Fibroblast of lung (primary cell): Measurements from ENCODE around the gene DENND5B. TPM values are rescaled to one million over a fixed set of nuclear protein-coding genes. Genes with fewer than 3 reads are reported as not detected.
A peak's percentile ranks its signal among the peaks of the same experiment; 100 is the strongest.
"Not testable (repeated sequence)": the region's sequence is repeated elsewhere in the genome, so short reads cannot be mapped to it uniquely, and the experiment has no call there.

Experiments
- DNase-seq, 2 donors: peaks; one replicate each; pipeline versions ENCODE4 v3.0.0 to v3.0.0-alpha.2; 2010; ENCODE audit warnings: low read depth in 2 of 2
- H2AFZ ChIP-seq: 2 replicates; pipeline ENCODE4 v1.5.1; 2012; ENCODE audit warnings: low read length, control low read depth, inconsistent platforms
- H3K27ac ChIP-seq: 2 replicates; pipeline ENCODE4 v1.5.1; 2011; ENCODE audit warnings: low read length, control low read depth; ENCODE audit not compliant: insufficient read depth
- H3K27me3 ChIP-seq: 2 replicates; pipeline ENCODE4 v1.5.1; 2011; ENCODE audit warnings: mild to moderate bottlenecking, low read length; ENCODE audit not compliant: control insufficient read depth, insufficient read depth
- H3K36me3 ChIP-seq: 2 replicates; pipeline ENCODE4 v1.5.1; 2011; ENCODE audit warnings: low read length; ENCODE audit not compliant: control insufficient read depth, insufficient read depth
- H3K4me1 ChIP-seq: 2 replicates; pipeline ENCODE4 v1.5.1; 2011; ENCODE audit warnings: low read length; ENCODE audit not compliant: control insufficient read depth, insufficient read depth; ENCODE audit errors: extremely low read depth
- H3K4me2 ChIP-seq: 2 replicates; pipeline ENCODE4 v1.5.1; 2011; ENCODE audit warnings: low read length, control low read depth; ENCODE audit not compliant: insufficient read depth; ENCODE audit errors: extremely low read depth
- H3K4me3 ChIP-seq, 4 experiments: fragments of 200-600 bp in 1 of 4; sonication (generic) in 1 of 4; replicated peaks in 1 of 4; 2 replicates each; pipeline ENCODE4 v1.5.1; 2011 to 2016; ENCODE audit warnings: low read length in 4 of 4, low read depth in 3 of 4, mild to moderate bottlenecking in 3 of 4, control low read depth in 2 of 4, inconsistent platforms in 1 of 4, mixed read lengths in 1 of 4; ENCODE audit not compliant: insufficient read depth in 1 of 4; ENCODE audit errors: control extremely low read depth in 1 of 4
- H3K79me2 ChIP-seq: 2 replicates; pipeline ENCODE4 v1.5.1; 2012; ENCODE audit warnings: mild to moderate bottlenecking, low read length, inconsistent platforms; ENCODE audit not compliant: control insufficient read depth, insufficient read depth
- H3K9ac ChIP-seq: 2 replicates; pipeline ENCODE4 v1.5.1; 2011; ENCODE audit warnings: mild to moderate bottlenecking, low read length, control low read depth; ENCODE audit not compliant: insufficient read depth
- H3K9me3 ChIP-seq: 2 replicates; pipeline ENCODE4 v1.5.1; 2012; ENCODE audit warnings: low read depth, low read length; ENCODE audit not compliant: control insufficient read depth, insufficient read depth
- H4K20me1 ChIP-seq: 2 replicates; pipeline ENCODE4 v1.5.1; 2011; ENCODE audit warnings: low read length; ENCODE audit not compliant: control insufficient read depth, insufficient read depth; ENCODE audit errors: extremely low read depth
- EZH2 ChIP-seq: IDR thresholded peaks from 2 replicates; pipeline ENCODE4 v1.5.1; 2012; ENCODE audit warnings: low read length, control low read depth, mild to moderate bottlenecking; ENCODE audit errors: missing control alignments
- polyA plus RNA-seq, 2 donors: library from polyadenylated mRNA; depleted of rRNA in 1 of 2; stranded (reverse) in 1 of 2; unstranded in 1 of 2; fragments of >200 nt; gene quantifications; 2 replicates each; pipeline ENCODE4 v1.2.1, GENCODE V29; 2011 to 2012; ENCODE audit warnings: missing spikeins in 1 of 2
- total RNA-seq: library from RNA; depleted of rRNA; stranded (reverse); fragments of >200 nt; gene quantifications from 2 replicates; pipeline ENCODE4 v1.2.1, GENCODE V29; 2014
- TF ChIP-seq, protein P1 (sequence below), 2 donors: IDR thresholded peaks in 1 of 2; conservative IDR thresholded peaks in 1 of 2; 1 replicate in 1 of 2; 2 replicates in 1 of 2; pipeline ENCODE4 v1.5.1; 2011 to 2012; ENCODE audit warnings: low read length in 2 of 2, control low read depth in 1 of 2, inconsistent platforms in 1 of 2, low read depth in 1 of 2, mild to moderate bottlenecking in 1 of 2

Gene DENND5B
- total and polyA plus RNA-seq, 2 donors (not counting 1 experiment from before 2014, with no cell fraction given) = 5.3 to 6.9 TPM

- Histone ChIP-seq H3K79me2 (no peaks in the 10 kb centered on the region), H3K9ac (no peak overlapping the region), H3K27me3 (no peaks in the 10 kb centered on the region), H3K36me3 (no peaks in the 10 kb centered on the region), H3K27ac (no peak overlapping the region), H3K4me3 (no peak overlapping the region), H3K4me1 (no peaks in the 10 kb centered on the region), H3K9me3 (no peaks in the 10 kb centered on the region), H4K20me1 (no peaks in the 10 kb centered on the region), H3K4me2 (no peak overlapping the region), H2AFZ (no peak overlapping the region)
- peak; percentile 74 to 80 for DNase-seq
- TF ChIP-seq EZH2 = no peak
- TF ChIP-seq, protein P1, sequence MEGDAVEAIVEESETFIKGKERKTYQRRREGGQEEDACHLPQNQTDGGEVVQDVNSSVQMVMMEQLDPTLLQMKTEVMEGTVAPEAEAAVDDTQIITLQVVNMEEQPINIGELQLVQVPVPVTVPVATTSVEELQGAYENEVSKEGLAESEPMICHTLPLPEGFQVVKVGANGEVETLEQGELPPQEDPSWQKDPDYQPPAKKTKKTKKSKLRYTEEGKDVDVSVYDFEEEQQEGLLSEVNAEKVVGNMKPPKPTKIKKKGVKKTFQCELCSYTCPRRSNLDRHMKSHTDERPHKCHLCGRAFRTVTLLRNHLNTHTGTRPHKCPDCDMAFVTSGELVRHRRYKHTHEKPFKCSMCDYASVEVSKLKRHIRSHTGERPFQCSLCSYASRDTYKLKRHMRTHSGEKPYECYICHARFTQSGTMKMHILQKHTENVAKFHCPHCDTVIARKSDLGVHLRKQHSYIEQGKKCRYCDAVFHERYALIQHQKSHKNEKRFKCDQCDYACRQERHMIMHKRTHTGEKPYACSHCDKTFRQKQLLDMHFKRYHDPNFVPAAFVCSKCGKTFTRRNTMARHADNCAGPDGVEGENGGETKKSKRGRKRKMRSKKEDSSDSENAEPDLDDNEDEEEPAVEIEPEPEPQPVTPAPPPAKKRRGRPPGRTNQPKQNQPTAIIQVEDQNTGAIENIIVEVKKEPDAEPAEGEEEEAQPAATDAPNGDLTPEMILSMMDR (conservative IDR thresholded peaks at IDR 0.05 in 1 of 2, IDR thresholded peaks at IDR 0.05 in 1 of 2; ENCODE audit: low read depth in 1 of 2, low read length in 2 of 2) = no peak
These were observed 32.4 kb downstream of the DENND5B start for GRCh38 chr12:31558521-31558920.

GRCh38 chr12:31557707-31558106 lies 33.2 kb downstream of the DENND5B start:
- Histone ChIP-seq H3K9me3 (no peaks in the 10 kb centered on the region), H3K4me2 (no peak overlapping the region), H2AFZ (no peak overlapping the region), H3K4me3 (no peak overlapping the region), H3K27me3 (no peaks in the 10 kb centered on the region), H3K27ac (no peak overlapping the region), H4K20me1 (no peaks in the 10 kb centered on the region), H3K36me3 (no peaks in the 10 kb centered on the region), H3K9ac (no peak overlapping the region), H3K4me1 (no peaks in the 10 kb centered on the region), H3K79me2 (no peaks in the 10 kb centered on the region)
- TF ChIP-seq EZH2 = no peak
- TF ChIP-seq, protein P1 (conservative IDR thresholded peaks at IDR 0.05 in 1 of 2, IDR thresholded peaks at IDR 0.05 in 1 of 2; ENCODE audit: low read depth in 1 of 2, low read length in 2 of 2) = no peak
- no peak for DNase-seq

DNA sequence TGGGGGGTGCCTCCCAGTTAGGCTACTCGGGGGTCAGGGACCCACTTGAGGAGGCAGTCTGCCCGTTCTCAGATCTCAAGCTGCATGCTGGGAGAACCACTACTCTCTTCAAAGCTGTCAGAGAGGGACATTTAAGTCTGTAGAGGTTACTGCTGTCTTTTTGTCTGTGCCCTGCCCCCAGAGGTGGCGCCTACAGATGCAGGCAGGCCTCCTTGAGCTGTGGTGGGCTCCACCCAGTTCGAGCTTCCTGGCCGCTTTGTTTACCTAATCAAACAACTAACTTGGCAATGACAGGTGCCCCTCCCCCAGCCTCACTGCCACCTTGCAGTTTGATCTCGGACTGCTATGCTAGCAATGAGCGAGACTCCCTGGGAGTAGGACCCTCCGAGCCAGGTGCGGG lies 35.5 kb downstream of the DENND5B start:
- DNase-seq, H4K20me1 ChIP-seq, H3K4me3 ChIP-seq, H3K79me2 ChIP-seq, H3K4me2 ChIP-seq, H3K27me3 ChIP-seq, H2AFZ ChIP-seq, H3K36me3 ChIP-seq, H3K27ac ChIP-seq, H3K4me1 ChIP-seq, H3K9me3 ChIP-seq, H3K9ac ChIP-seq: not testable (repeated sequence)

GRCh38 chr12:31550590-31550989 lies 40.3 kb downstream of the DENND5B start:
- not testable (repeated sequence) for H3K27me3 ChIP-seq, H3K4me2 ChIP-seq, H4K20me1 ChIP-seq, H3K79me2 ChIP-seq, H3K9me3 ChIP-seq, DNase-seq, H3K9ac ChIP-seq, H3K4me3 ChIP-seq, H3K36me3 ChIP-seq, H3K27ac ChIP-seq, H3K4me1 ChIP-seq, H2AFZ ChIP-seq
